ACHN (cell line): Measurements from ENCODE around the gene ANKMY1.
"Not testable (repeated sequence)": the region's sequence is repeated elsewhere in the genome, so short reads cannot be mapped to it uniquely, and the experiment has no call there.

Experiments used
- DNase-seq: peaks from one replicate; pipeline ENCODE4 v3.0.0-alpha.2; 2015
- in situ Hi-C: cut with HindIII; loops from 2 replicates; pipeline ENCODE4 v1.10.0; 2017; ENCODE audit warnings: low sequenced_read_pairs, low pct_ligation_motif_present, low pct_unique_long_range_greater_than_20kb

The ANKMY1 gene

GRCh38 chr2:240529344-240529999 is 28.3 kb downstream of the ANKMY1 start:
- in situ Hi-C loops: no loop called here
- DNase-seq: no peak

- in situ Hi-C loops: no loop called here
- DNase-seq: no peak
These were observed 29.3 kb downstream of the ANKMY1 start for GRCh38 chr2:240528406-240529040.

- in situ Hi-C loops: no loop called here
These were observed 30.5 kb downstream of the ANKMY1 start for GRCh38 chr2:240527153-240527750.

GRCh38 chr2:240526521-240526920 is 31.3 kb downstream of the ANKMY1 start:
- DNase-seq: no peak
- in situ Hi-C loops: no loop called here

More at GRCh38 chr2:240527153-240527750, 30.5 kb downstream of the ANKMY1 start:
- no peak for DNase-seq

- no peak for DNase-seq
- in situ Hi-C loops: no loop called here
These were observed 32.0 kb downstream of the ANKMY1 start for GRCh38 chr2:240525802-240526201.

- no peak for DNase-seq
- in situ Hi-C loops: no loop called here
These were observed 32.6 kb downstream of the ANKMY1 start for GRCh38 chr2:240524963-240525718.

- DNase-seq: no peak
- in situ Hi-C loops: no loop called here
These were observed 34.1 kb downstream of the ANKMY1 start for GRCh38 chr2:240523451-240524281.

- in situ Hi-C loops: no loop called here
- DNase-seq: no peak
These were observed 35.4 kb downstream of the ANKMY1 start for GRCh38 chr2:240522406-240522805.

- DNase-seq, in situ Hi-C loops: not testable (repeated sequence)
These were observed 35.9 kb downstream of the ANKMY1 start for GRCh38 chr2:240521885-240522284.

GRCh38 chr2:240520974-240521350 is 36.8 kb downstream of the ANKMY1 start:
- in situ Hi-C loops: no loop called here
- no peak for DNase-seq

- in situ Hi-C loops: no loop called here
- no peak for DNase-seq
These were observed 37.4 kb downstream of the ANKMY1 start for GRCh38 chr2:240520130-240520973.

GRCh38 chr2:240519396-240520129 is 38.2 kb downstream of the ANKMY1 start:
- no peak for DNase-seq
- in situ Hi-C loops: no loop called here

- DNase-seq: no peak
- in situ Hi-C loops: no loop called here
These were observed 38.8 kb downstream of the ANKMY1 start for GRCh38 chr2:240518981-240519380.

GRCh38 chr2:240517342-240517741 is 40.4 kb downstream of the ANKMY1 start:
- no peak for DNase-seq
- in situ Hi-C loops: no loop called here

GRCh38 chr2:240514631-240515030 is 43.2 kb downstream of the ANKMY1 start:
- in situ Hi-C loops: no loop called here

GRCh38 chr2:240513549-240514287 is 44.1 kb downstream of the ANKMY1 start:
- in situ Hi-C loops: no loop called here
- DNase-seq: peak; percentile 83

More at GRCh38 chr2:240514631-240515030, 43.2 kb downstream of the ANKMY1 start:
- DNase-seq: no peak
